Measurements from ENCODE around the gene HDDC2.

The HDDC2 gene

GRCh38 chr6:125301435-125302391 lies at the start of gene HDDC2:
HDDC2 (minus strand) TSS chr6:125301967; CDS start chr6:125301932, 35 bp downstream.
- intact Hi-C loops (cut with DNase I), result no loop called here
- peak in 40 of 42 donors; percentile 20 to 77 (median 56) for DNase-seq

- intact Hi-C loops (cut with DNase I), result no loop called here
Observed at GRCh38 chr6:125346926-125347563, 45.3 kb upstream of the HDDC2 start.

GRCh38 chr6:125346201-125346925 lies 44.6 kb upstream of the HDDC2 start:
- intact Hi-C loops (cut with DNase I), result no loop called here
- no peak for DNase-seq

More at GRCh38 chr6:125346926-125347563, 45.3 kb upstream of the HDDC2 start:
- DNase-seq, result no peak

- no peak for DNase-seq
- intact Hi-C loops (cut with DNase I), result no loop called here
Observed at GRCh38 chr6:125341460-125341859, 39.7 kb upstream of the HDDC2 start.

GRCh38 chr6:125340991-125341390 lies 39.2 kb upstream of the HDDC2 start:
- intact Hi-C loops (cut with DNase I), result no loop called here
- no peak for DNase-seq

GRCh38 chr6:125340175-125340835 lies 38.5 kb upstream of the HDDC2 start:
- intact Hi-C loops (cut with DNase I), result no loop called here
- no peak for DNase-seq

GRCh38 chr6:125339653-125340052 lies 37.9 kb upstream of the HDDC2 start:
- intact Hi-C loops (cut with DNase I), result no loop called here
- DNase-seq, result no peak

GRCh38 chr6:125338381-125338780 lies 36.6 kb upstream of the HDDC2 start:
- DNase-seq, result no peak
- intact Hi-C loops (cut with DNase I), result no loop called here

GRCh38 chr6:125337706-125338105 lies 35.9 kb upstream of the HDDC2 start:
- DNase-seq, result no peak
- intact Hi-C loops (cut with DNase I), result no loop called here

- intact Hi-C loops (cut with DNase I), result no loop called here
Observed at GRCh38 chr6:125332664-125333063, 30.9 kb upstream of the HDDC2 start.

GRCh38 chr6:125325586-125325985 lies 23.8 kb upstream of the HDDC2 start:
- intact Hi-C loops (cut with DNase I), result no loop called here
- DNase-seq, result no peak

More at GRCh38 chr6:125332664-125333063, 30.9 kb upstream of the HDDC2 start:
- DNase-seq, result no peak

- DNase-seq, result no peak
- intact Hi-C loops (cut with DNase I), result no loop called here
Observed at GRCh38 chr6:125323376-125323775, 21.6 kb upstream of the HDDC2 start.

GRCh38 chr6:125316621-125317020 lies 14.9 kb upstream of the HDDC2 start:
- DNase-seq, result peak; percentile 35 to 96 (median 86)
- intact Hi-C loops (cut with DNase I), result loop anchor here (10.0 kb wide), 1 partner anchor 658 kb away; no protein-coding TSS in a partner anchor

GRCh38 chr6:125315548-125315947 lies 13.8 kb upstream of the HDDC2 start:
- no peak for DNase-seq
- intact Hi-C loops (cut with DNase I), result loop anchor here (10.0 kb wide), 1 partner anchor 659 kb away; no protein-coding TSS in a partner anchor

GRCh38 chr6:125314009-125314581 lies 12.3 kb upstream of the HDDC2 start:
- intact Hi-C loops (cut with DNase I), result loop anchor here (5.0 to 10.0 kb wide), 3 partner anchors 268 to 661 kb away; no protein-coding TSS in a partner anchor
- DNase-seq, result peak; percentile 29 to 91 (median 70)

GRCh38 chr6:125312950-125313349 lies 11.2 kb upstream of the HDDC2 start:
- DNase-seq, result no peak
- intact Hi-C loops (cut with DNase I), result loop anchor here (5.0 to 10.0 kb wide), 3 partner anchors 269 to 662 kb away; no protein-coding TSS in a partner anchor

- intact Hi-C loops (cut with DNase I), result loop anchor here (5.0 to 10.0 kb wide), 3 partner anchors 270 to 662 kb away; no protein-coding TSS in a partner anchor
- DNase-seq, result no peak
Observed at GRCh38 chr6:125312478-125312877, 10.7 kb upstream of the HDDC2 start.

GRCh38 chr6:125310994-125311649 lies 9.4 kb upstream of the HDDC2 start:
- DNase-seq, result peak in 17 of 42 donors; percentile 13 to 71 (median 29)
- intact Hi-C loops (cut with DNase I), result loop anchor here (5.0 to 10.0 kb wide), 3 partner anchors 271 to 664 kb away; no protein-coding TSS in a partner anchor

Data from head of caudate nucleus (tissue), 42 donors.